HG03175 (cell line): ENCODE measurements around the gene ANO9.
"Not testable (repeated sequence)": the region's sequence is repeated elsewhere in the genome, so short reads cannot be mapped to it uniquely, and the experiment has no call there.

Source experiments
- ATAC-seq: cut with Tn5 transposase; IDR thresholded peaks from one replicate; pipeline ENCODE4 v1.9.1; 2021; ENCODE audit warnings: mild to moderate bottlenecking, moderate library complexity; ENCODE audit not compliant: unreplicated experiment

Gene ANO9

GRCh38 chr11:405323-405953 lies 36.4 kb downstream of the ANO9 start:
- no peak for ATAC-seq

- ATAC-seq, result no peak
Observed at GRCh38 chr11:404551-405264, 37.1 kb downstream of the ANO9 start.

GRCh38 chr11:403761-404431 lies 37.9 kb downstream of the ANO9 start:
- ATAC-seq, result no peak

- no peak for ATAC-seq
Observed at GRCh38 chr11:403021-403760, 38.6 kb downstream of the ANO9 start.

- not testable (repeated sequence) for ATAC-seq
Observed at GRCh38 chr11:401196-401595, 40.6 kb downstream of the ANO9 start.

- no peak for ATAC-seq
Observed at GRCh38 chr11:400241-400689, 41.5 kb downstream of the ANO9 start.

GRCh38 chr11:399731-400211 lies 42.0 kb downstream of the ANO9 start:
- ATAC-seq, result no peak

GRCh38 chr11:398826-399225 lies 43.0 kb downstream of the ANO9 start:
- ATAC-seq, result no peak

- ATAC-seq, result peak; percentile 67
Observed at GRCh38 chr11:396948-397548, 44.8 kb downstream of the ANO9 start.

- no peak for ATAC-seq
Observed at GRCh38 chr11:396511-396947, 45.3 kb downstream of the ANO9 start.

GRCh38 chr11:395866-396265 lies 45.9 kb downstream of the ANO9 start:
- ATAC-seq, result no peak

- no peak for ATAC-seq
Observed at GRCh38 chr11:394858-395655, 46.8 kb downstream of the ANO9 start.

GRCh38 chr11:394034-394857 lies 47.6 kb downstream of the ANO9 start, which contains the start of gene PKP3:
TSS of gene PKP3 (plus strand) at chr11:394209. CDS start at chr11:394293, 84 bp downstream.
- no peak for ATAC-seq

GRCh38 chr11:393219-394033 lies 48.4 kb downstream of the ANO9 start:
- no peak for ATAC-seq

- ATAC-seq, result no peak
Observed at GRCh38 chr11:392102-392777, 49.6 kb downstream of the ANO9 start.

- no peak for ATAC-seq
Observed at GRCh38 chr11:391117-392017, 50.4 kb downstream of the ANO9 start.
